AG04450 (cell line): Measurements from ENCODE around the gene ADGRG3. TPM values are rescaled to one million over a fixed set of nuclear protein-coding genes. Genes with fewer than 3 reads are reported as not detected.

ENCODE experiments used
- CTCF ChIA-PET: fragments of 300-600, 350-600 bp; formaldehyde crosslinking; extraction: SDS; loops from one replicate; lab custom pipeline; 2022; ENCODE audit warnings: antibody characterized with exemption, inconsistent platforms; lab: Charles Lee
- POLR2A ChIA-PET: fragments of 350-600 bp; formaldehyde crosslinking; extraction: SDS; loops from one replicate; lab custom pipeline; 2021; ENCODE audit warnings: antibody characterized with exemption, inconsistent platforms; lab: Yijun Ruan, JAX
- DNase-seq: peaks from one replicate; pipeline ENCODE4 v3.0.0-alpha.2; 2011; ENCODE audit warnings: low read depth, low spot score
- H3K27ac ChIP-seq: one replicate; pipeline ENCODE4 v1.5.1; 2012; ENCODE audit warnings: low read depth, low read length, control low read depth
- H3K27me3 ChIP-seq: one replicate; pipeline ENCODE4 v1.6.0; 2012; ENCODE audit warnings: low read length; ENCODE audit not compliant: control insufficient read depth, insufficient read depth
- H3K4me3 ChIP-seq: 2 replicates; pipeline ENCODE4 v1.5.1; 2011; ENCODE audit warnings: mild to moderate bottlenecking, low read depth, low read length, control low read depth
- H3K9me3 ChIP-seq: 2 replicates; pipeline ENCODE4 v1.5.1; 2012; ENCODE audit warnings: low read length; ENCODE audit not compliant: control insufficient read depth, insufficient read depth
- CTCF ChIP-seq: IDR thresholded peaks from 2 replicates; pipeline ENCODE4 v1.5.1; 2011; ENCODE audit warnings: low read depth, low read length, control low read depth, inconsistent platforms
- polyA plus RNA-seq: library from polyadenylated mRNA; depleted of rRNA; stranded (reverse); fragments of >200 nt; gene quantifications from 2 replicates; pipeline ENCODE4 v1.2.3, GENCODE V29; 2011

The ADGRG3 gene
- polyA plus RNA-seq, 1 experiment = not detected

DNA sequence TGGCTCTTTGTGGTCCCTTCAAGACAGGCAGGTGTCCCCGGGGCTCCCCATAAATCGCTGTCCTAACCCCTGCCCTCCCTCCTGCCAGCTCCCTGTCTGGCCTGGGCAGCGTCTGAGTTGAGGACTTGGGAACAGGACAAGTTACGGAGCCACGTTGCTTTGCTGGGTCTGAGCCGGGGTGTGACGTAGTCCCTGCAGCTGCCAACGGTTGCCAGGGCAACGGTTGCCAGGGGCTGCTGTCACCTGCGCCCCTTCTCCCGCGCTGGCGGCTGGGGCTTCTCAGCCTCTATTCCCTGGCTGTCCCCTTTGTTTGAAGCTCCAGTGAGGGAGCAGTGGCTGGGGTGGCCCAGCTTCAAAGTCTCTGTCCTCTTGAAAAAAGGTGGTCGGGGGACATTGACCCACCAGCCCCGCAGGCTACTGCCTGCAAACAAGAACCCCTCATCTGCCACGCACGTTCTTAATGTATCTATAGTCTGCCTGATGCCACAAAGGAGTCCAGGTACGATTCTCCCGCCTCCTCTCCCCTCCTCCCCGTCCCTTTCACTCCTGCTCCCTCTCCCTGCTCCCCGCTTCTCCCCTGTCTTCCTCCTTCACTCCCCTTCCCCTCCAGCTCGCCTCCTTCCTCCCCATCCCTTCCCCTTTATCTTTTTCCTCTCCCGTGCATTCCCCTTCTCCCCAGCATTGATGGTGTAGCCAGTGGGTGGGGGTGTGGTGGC lies 28.8 kb upstream of the ADGRG3 start:
- TF ChIP-seq CTCF = no peak
- H3K27ac ChIP-seq = no peak overlapping the region
- DNase-seq = no peak
- no peaks in the 10 kb centered on the region for H3K9me3 ChIP-seq
- H3K4me3 ChIP-seq = no peak overlapping the region
- ChIA-PET POLR2A (no interaction called here), CTCF (interaction anchor here (1.2 to 6.7 kb wide), 5 partner anchors 9 to 63 kb away, joined by 5 to 59 read pairs (median 7); no protein-coding TSS in a partner anchor)
- H3K27me3 ChIP-seq = peaks cover 6% of the 10 kb centered on the region

DNA sequence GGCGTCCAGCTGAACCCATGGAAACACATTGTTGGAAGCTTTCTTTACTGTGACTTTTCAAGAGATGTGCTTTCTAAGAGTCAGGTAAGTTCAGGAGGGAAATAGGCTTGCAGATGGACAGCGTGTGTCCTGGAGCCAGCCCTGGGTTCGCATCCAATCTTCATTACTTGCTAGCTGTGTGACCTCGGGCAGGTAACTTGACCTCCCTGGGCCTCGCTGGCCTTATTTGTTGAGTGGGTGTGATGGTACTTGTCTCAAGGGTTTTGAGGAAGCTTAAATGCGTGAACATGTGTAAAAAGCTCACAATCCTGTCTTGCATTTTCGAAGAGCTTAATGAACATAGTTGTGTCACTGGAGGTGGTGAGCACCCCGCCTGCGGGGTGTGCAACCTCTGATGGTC lies 27.9 kb upstream of the ADGRG3 start:
- ChIA-PET POLR2A (no interaction called here), CTCF (interaction anchor here (2.1 to 2.4 kb wide), 2 partner anchors 9 to 64 kb away, joined by 5 to 8 read pairs; no protein-coding TSS in a partner anchor)
- H3K27ac ChIP-seq = no peak overlapping the region
- no peak for TF ChIP-seq CTCF
- H3K9me3 ChIP-seq = no peaks in the 10 kb centered on the region
- H3K27me3 ChIP-seq = peaks cover 6% of the 10 kb centered on the region
- H3K4me3 ChIP-seq = no peak overlapping the region
- no peak for DNase-seq

DNA sequence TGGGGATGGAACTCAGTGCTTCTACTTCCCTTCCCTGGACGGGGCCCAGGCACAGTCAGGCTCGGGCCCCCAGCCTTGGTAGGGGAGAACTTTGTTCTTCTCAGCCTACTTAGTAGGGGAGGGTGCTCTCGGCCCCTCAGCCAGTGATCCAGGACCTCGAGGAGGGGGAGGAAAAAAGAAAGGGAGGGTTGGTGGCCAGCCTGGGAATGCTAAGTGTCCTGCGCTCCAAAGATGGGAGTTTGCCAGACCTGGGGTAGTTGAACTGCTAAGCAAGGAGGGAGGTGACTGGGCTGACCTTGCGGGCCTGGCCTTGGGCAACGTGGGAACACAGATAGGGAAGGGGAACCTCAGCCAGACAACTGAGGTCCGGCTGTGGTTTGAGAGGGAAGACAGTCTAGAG lies 27.5 kb upstream of the ADGRG3 start:
- Histone ChIP-seq H3K9me3 (no peaks in the 10 kb centered on the region), H3K27ac (no peak overlapping the region), H3K27me3 (peaks cover 6% of the 10 kb centered on the region), H3K4me3 (no peak overlapping the region)
- TF ChIP-seq CTCF = no peak
- ChIA-PET CTCF (interaction anchor here (2.1 to 2.4 kb wide), 2 partner anchors 9 to 65 kb away, joined by 5 to 8 read pairs; no protein-coding TSS in a partner anchor), POLR2A (no interaction called here)
- no peak for DNase-seq

DNA sequence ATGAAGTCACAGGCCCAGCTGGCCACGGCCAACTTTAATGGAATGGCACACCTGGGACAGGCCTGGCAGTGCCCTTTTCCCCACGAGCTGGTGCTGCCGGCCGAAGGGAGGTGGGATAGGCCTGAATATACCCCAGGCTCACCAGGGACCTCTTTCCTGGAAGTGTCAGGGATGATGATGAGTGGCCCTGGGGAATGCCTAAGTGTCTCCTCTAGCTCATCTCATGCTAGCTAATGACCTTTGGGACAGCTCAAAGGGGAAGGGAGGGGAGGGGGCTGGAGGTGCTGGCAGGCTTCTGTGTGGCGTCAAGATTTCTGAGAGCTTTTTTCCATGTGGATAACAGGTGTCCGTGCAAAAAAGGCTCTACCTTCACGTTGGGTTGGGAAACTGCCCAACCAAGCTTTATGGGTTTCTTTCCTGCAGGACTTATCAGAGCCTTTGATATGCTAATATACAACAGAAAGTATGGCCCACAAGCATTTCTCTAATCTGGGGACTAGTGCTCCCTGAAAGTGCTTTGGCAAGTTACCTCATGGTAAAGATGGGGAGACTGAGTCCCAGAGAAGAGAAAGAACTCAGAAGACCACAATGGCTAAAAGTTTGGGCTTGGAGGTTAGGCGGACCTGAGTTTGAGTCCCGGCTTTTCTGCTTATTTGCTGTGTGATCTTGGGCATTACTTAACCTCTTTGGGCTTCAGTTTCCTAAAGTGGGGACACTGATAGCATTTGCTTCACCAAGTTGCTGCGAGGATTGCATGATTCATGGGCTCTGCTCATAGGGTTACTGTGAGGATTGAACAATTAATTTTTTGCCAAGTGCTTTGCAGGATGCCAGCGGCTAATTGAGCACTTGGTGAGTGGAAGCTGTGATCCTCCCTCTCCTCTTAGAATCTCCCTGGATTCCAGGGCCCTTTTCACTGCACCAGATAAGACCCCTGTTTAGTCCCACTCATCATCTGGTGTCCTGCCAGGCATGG lies 25.7 kb upstream of the ADGRG3 start:
- Histone ChIP-seq H3K27me3 (peaks cover 4% of the 10 kb centered on the region), H3K9me3 (no peaks in the 10 kb centered on the region), H3K4me3 (no peak overlapping the region), H3K27ac (no peak overlapping the region)
- CTCF ChIA-PET = interaction anchor here (0.8 kb wide), 1 partner anchor 51 kb away, joined by 4 read pairs; no protein-coding TSS in a partner anchor
- no peak for TF ChIP-seq CTCF
- no peak for DNase-seq
- POLR2A ChIA-PET = interaction anchor here (0.6 kb wide), 2 partner anchors 32 to 365 kb away, joined by 3 to 4 read pairs; no protein-coding TSS in a partner anchor
